ENCODE measurements around the gene SAPCD1.
"Not testable (repeated sequence)": the region's sequence is repeated elsewhere in the genome, so short reads cannot be mapped to it uniquely, and the experiment has no call there.

The SAPCD1 gene

GRCh38 chr6:31805939-31806469, 43.5 kb downstream of the SAPCD1 start:
- DNase-seq: no peak

DNA sequence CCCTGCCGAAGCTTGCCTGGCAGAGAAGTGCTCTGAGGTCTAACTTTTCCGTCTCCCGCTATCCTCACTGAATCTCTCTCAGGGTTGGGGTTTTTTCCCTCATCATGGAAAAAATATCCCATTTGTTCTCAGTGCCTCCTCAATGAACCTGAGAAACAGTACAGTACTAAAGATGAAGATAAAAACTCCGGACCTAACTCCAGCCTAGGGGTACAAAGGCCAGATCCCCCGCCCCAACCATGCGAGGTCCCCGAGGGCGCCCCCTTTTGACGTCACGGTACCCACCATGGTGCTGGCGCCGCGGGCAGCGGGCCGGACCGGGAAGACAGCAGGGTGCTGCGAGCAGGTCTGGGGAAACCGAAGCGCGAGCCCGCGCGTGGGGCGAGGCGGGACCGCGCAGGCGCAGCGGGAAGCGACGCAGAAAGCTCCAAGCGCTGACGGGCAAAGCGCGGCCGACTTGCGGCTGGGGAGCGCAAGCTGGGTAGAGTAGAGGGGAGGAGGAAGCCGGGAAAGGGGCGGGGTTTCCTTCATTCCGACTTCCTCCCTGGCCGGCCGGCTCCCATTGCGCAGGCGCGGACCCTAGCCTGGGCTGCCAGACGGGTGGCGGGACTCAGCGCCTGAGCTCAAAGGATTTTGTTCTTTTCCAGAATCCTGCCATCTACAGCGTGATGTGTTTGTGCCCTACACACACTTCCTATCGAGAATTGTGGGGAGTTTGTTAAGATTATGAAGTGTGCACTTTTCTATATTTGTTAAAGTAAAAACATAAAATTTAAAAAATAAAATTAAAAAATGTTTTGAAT, 44.2 kb downstream of the SAPCD1 start, which contains the start of gene LSM2:
TSS of gene LSM2 (minus strand) at position 497 of the 803 bp plus-strand sequence. CDS start at position 288, 209 bp downstream.
- peak; percentile 98 for DNase-seq

- not testable (repeated sequence) for DNase-seq
Measured at GRCh38 chr6:31808599-31808998, 46.1 kb downstream of the SAPCD1 start.

- no peak for DNase-seq
Measured at GRCh38 chr6:31811645-31812044, 49.2 kb downstream of the SAPCD1 start.

GRCh38 chr6:31813465-31813849, 51.0 kb downstream of the SAPCD1 start:
- DNase-seq: no peak
